Measurements from ENCODE around the gene TMEM163. TPM values are rescaled to one million over a fixed set of nuclear protein-coding genes. Genes with fewer than 3 reads are reported as not detected.

TMEM163 gene
- total RNA-seq, 4 donors from 2014 or later, result not detected

- H3K36me3 ChIP-seq, result peaks cover 0 to 3% (median 0%) of the 10 kb centered on the region in 3 donors
- 55 to 56% methylated on average over 6 of the region's 6 CpGs for WGBS, 2 donors
- H3K4me3 ChIP-seq, result no peak overlapping the region
- no peaks in the 10 kb centered on the region for H3K4me1 ChIP-seq
- TF ChIP-seq CTCF (IDR thresholded peaks at IDR 0.05), result no peak
- no peak overlapping the region for H3K27ac ChIP-seq
- no peaks in the 10 kb centered on the region for H3K9me3 ChIP-seq
- DNase-seq (ENCODE audit: low spot score in 2 of 2), result no peak
- no peaks in the 10 kb centered on the region for H3K27me3 ChIP-seq
Measured at GRCh38 chr2:134465228-134466105, 253.3 kb downstream of the TMEM163 start.

- WGBS, 2 donors, result 85 to 93% methylated on average over 5 to 7 of the region's 7 CpGs
- no peak overlapping the region for H3K4me3 ChIP-seq
- no peaks in the 10 kb centered on the region for H3K9me3 ChIP-seq
- peaks cover 0 to 3% (median 0%) of the 10 kb centered on the region in 3 donors for H3K36me3 ChIP-seq
- H3K27me3 ChIP-seq, result no peaks in the 10 kb centered on the region
- TF ChIP-seq CTCF (IDR thresholded peaks at IDR 0.05), result no peak
- DNase-seq (ENCODE audit: low spot score in 2 of 2), result no peak
- H3K4me1 ChIP-seq, result no peaks in the 10 kb centered on the region
- no peak overlapping the region for H3K27ac ChIP-seq
Measured at GRCh38 chr2:134463699-134464022, 255.1 kb downstream of the TMEM163 start.

GRCh38 chr2:134462791-134463698, 255.8 kb downstream of the TMEM163 start:
- TF ChIP-seq POLR2A (IDR thresholded peaks at IDR 0.05) (no peak), CTCF (IDR thresholded peaks at IDR 0.05) (no peak), EP300 (IDR thresholded peaks at IDR 0.05) (no peak)
- no peak overlapping the region for H3K4me3 ChIP-seq
- peaks cover 0 to 3% (median 0%) of the 10 kb centered on the region in 3 donors for H3K36me3 ChIP-seq
- DNase-seq (ENCODE audit: low spot score in 2 of 2), result no peak
- H3K4me1 ChIP-seq, result no peaks in the 10 kb centered on the region
- H3K27ac ChIP-seq, result no peak overlapping the region
- no peaks in the 10 kb centered on the region for H3K27me3 ChIP-seq
- 90 to 96% methylated on average over 8 to 11 of the region's 11 CpGs for WGBS, 2 donors
- no peaks in the 10 kb centered on the region for H3K9me3 ChIP-seq

GRCh38 chr2:134462275-134462674, 256.5 kb downstream of the TMEM163 start:
- Histone ChIP-seq H3K36me3 (peaks cover 0 to 6% (median 0%) of the 10 kb centered on the region in 3 donors), H3K27me3 (no peaks in the 10 kb centered on the region), H3K4me3 (no peak overlapping the region), H3K27ac (no peak overlapping the region), H3K9me3 (no peaks in the 10 kb centered on the region), H3K4me1 (no peaks in the 10 kb centered on the region)
- 89 to 90% methylated on average over 6 of the region's 6 CpGs for WGBS, 2 donors
- DNase-seq (ENCODE audit: low spot score in 2 of 2), result no peak
- TF ChIP-seq EP300 (IDR thresholded peaks at IDR 0.05), result no peak
- TF ChIP-seq CTCF (IDR thresholded peaks at IDR 0.05), result no peak
- no peak for TF ChIP-seq POLR2A (IDR thresholded peaks at IDR 0.05)

- Histone ChIP-seq H3K27me3 (no peaks in the 10 kb centered on the region), H3K9me3 (no peaks in the 10 kb centered on the region), H3K4me1 (no peaks in the 10 kb centered on the region), H3K4me3 (no peak overlapping the region), H3K27ac (no peak overlapping the region), H3K36me3 (peaks cover 0 to 6% (median 0%) of the 10 kb centered on the region in 3 donors)
- no peak for TF ChIP-seq CTCF (IDR thresholded peaks at IDR 0.05)
- TF ChIP-seq POLR2A (IDR thresholded peaks at IDR 0.05), result no peak
- TF ChIP-seq EP300 (IDR thresholded peaks at IDR 0.05), result no peak
- 67 to 75% methylated on average over 3 to 5 of the region's 6 CpGs for WGBS, 2 donors
- no peak for DNase-seq (ENCODE audit: low spot score in 2 of 2)
Measured at GRCh38 chr2:134461511-134461910, 257.3 kb downstream of the TMEM163 start.
